CD8-positive, alpha-beta memory T cell (primary cell): Measurements from ENCODE around the gene SEMA4C. TPM values are rescaled to one million over a fixed set of nuclear protein-coding genes. Genes with fewer than 3 reads are reported as not detected.

Experiments
- CTCF ChIA-PET: fragments of 350-600 bp; sonication (Branson Sonifier 250); formaldehyde crosslinking; loops from one replicate; lab custom pipeline; 2021; ENCODE audit warnings: antibody characterized with exemption; lab: Charles Lee
- POLR2A ChIA-PET: fragments of 350-600 bp; sonication (Branson Sonifier 250); formaldehyde crosslinking; loops from one replicate; lab custom pipeline; 2021; ENCODE audit warnings: antibody characterized with exemption; lab: Charles Lee
- DNase-seq, 5 donors: peaks; one replicate each; pipeline versions ENCODE4 v3.0.0 to v3.0.0-alpha.2; 2020 to 2022; ENCODE audit warnings: mixed read lengths in 1 of 5
- H3K27ac ChIP-seq: one replicate; pipeline ENCODE4 v1.7.0; 2013; ENCODE audit warnings: low read depth, mild to moderate bottlenecking, low read length, moderate library complexity
- H3K27me3 ChIP-seq: 2 replicates; pipeline ENCODE4 v1.7.0; 2013; ENCODE audit warnings: low read length, mild to moderate bottlenecking; ENCODE audit not compliant: insufficient read depth, poor library complexity, severe bottlenecking
- H3K36me3 ChIP-seq: 2 replicates; pipeline ENCODE4 v1.7.0; 2013; ENCODE audit warnings: mild to moderate bottlenecking, low read length, moderate library complexity; ENCODE audit not compliant: insufficient read depth
- H3K4me1 ChIP-seq: 2 replicates; pipeline ENCODE4 v1.7.0; 2013; ENCODE audit warnings: mild to moderate bottlenecking, low read length, moderate library complexity; ENCODE audit not compliant: insufficient read depth
- H3K4me3 ChIP-seq: 2 replicates; pipeline ENCODE4 v1.7.0; 2013; ENCODE audit warnings: mild to moderate bottlenecking, low read length
- H3K9me3 ChIP-seq: 2 replicates; pipeline ENCODE4 v1.7.0; 2013; ENCODE audit warnings: mild to moderate bottlenecking, low read length
- H3K27ac Mint-ChIP-seq, 8 donors: one replicate each; pipeline ENCODE4 v1.8.0; 2020 to 2021; ENCODE audit warnings: mixed read lengths in 8 of 8, mild to moderate bottlenecking in 6 of 8, inconsistent platforms in 3 of 8, moderate library complexity in 3 of 8
- H3K27me3 Mint-ChIP-seq, 2 donors: one replicate each; pipeline ENCODE4 v1.8.0; 2020 to 2021; ENCODE audit warnings: mixed read lengths in 2 of 2, mild to moderate bottlenecking in 1 of 2, moderate library complexity in 1 of 2
- H3K36me3 Mint-ChIP-seq, 3 donors: one replicate each; pipeline ENCODE4 v1.8.0; 2020 to 2021; ENCODE audit warnings: mixed read lengths in 3 of 3, inconsistent platforms in 1 of 3, mild to moderate bottlenecking in 1 of 3
- H3K4me1 Mint-ChIP-seq, 3 donors: one replicate each; pipeline ENCODE4 v1.8.0; 2020 to 2021; ENCODE audit warnings: mixed read lengths in 3 of 3, inconsistent platforms in 1 of 3, mild to moderate bottlenecking in 1 of 3
- H3K4me3 Mint-ChIP-seq, 7 donors: one replicate each; pipeline ENCODE4 v1.8.0; 2020 to 2021; ENCODE audit warnings: mixed read lengths in 7 of 7, mild to moderate bottlenecking in 6 of 7, moderate library complexity in 4 of 7, inconsistent platforms in 2 of 7
- H3K9me3 Mint-ChIP-seq, 5 donors: one replicate each; pipeline ENCODE4 v1.8.0; 2020 to 2022; ENCODE audit warnings: mixed read lengths in 5 of 5, mild to moderate bottlenecking in 3 of 5, moderate library complexity in 2 of 5, inconsistent platforms in 1 of 5
- polyA plus RNA-seq: library from polyadenylated mRNA; unstranded; fragments of 300-500 nt; fragmentation: Illumina TruSeq; gene quantifications from one replicate; pipeline ENCODE4 v1.2.3, GENCODE V29; 2021
- total RNA-seq, 2 experiments: library from RNA; stranded (reverse); gene quantifications; one replicate each; pipeline ENCODE4 v1.2.3, GENCODE V29; 2021

SEMA4C gene
- total and polyA plus RNA-seq, 3 experiments from 2014 or later, result 7.1 to 18.7 (median 16.6) TPM

GRCh38 chr2:96878171-96878570 is 8.3 kb upstream of the SEMA4C start:
- Histone ChIP-seq H3K9me3 (no peaks in the 10 kb centered on the region), H3K36me3 (no peaks in the 10 kb centered on the region), H3K4me3 (no peak overlapping the region), H3K4me1 (peaks cover 21% of the 10 kb centered on the region), H3K27ac (no peak overlapping the region), H3K27me3 (no peaks in the 10 kb centered on the region)
- Mint-ChIP-seq H3K36me3 (no peaks in the 10 kb centered on the region), H3K27me3 (no peaks in the 10 kb centered on the region), H3K27ac (no peak overlapping the region), H3K4me3 (no peak overlapping the region), H3K9me3 (no peaks in the 10 kb centered on the region), H3K4me1 (peaks cover 9 to 35% (median 15%) of the 10 kb centered on the region in 3 donors)
- POLR2A ChIA-PET, result no interaction called here
- CTCF ChIA-PET, result interaction anchor here (1.2 to 1.3 kb wide), 2 partner anchors 10 to 20 kb away, joined by 3 to 4 read pairs; partner anchors contain the start of gene ANKRD39
- no peak for DNase-seq

GRCh38 chr2:96877631-96878092 is 7.8 kb upstream of the SEMA4C start:
- peaks cover 21% of the 10 kb centered on the region for H3K4me1 ChIP-seq
- Mint-ChIP-seq H3K4me1 (peaks cover 14 to 40% (median 15%) of the 10 kb centered on the region in 3 donors), H3K4me3 (no peak overlapping the region), H3K27ac (no peak overlapping the region), H3K9me3 (no peaks in the 10 kb centered on the region), H3K27me3 (no peaks in the 10 kb centered on the region), H3K36me3 (no peaks in the 10 kb centered on the region)
- H3K4me3 ChIP-seq, result no peak overlapping the region
- no peaks in the 10 kb centered on the region for H3K9me3 ChIP-seq
- POLR2A ChIA-PET, result no interaction called here
- H3K27ac ChIP-seq, result no peak overlapping the region
- H3K27me3 ChIP-seq, result no peaks in the 10 kb centered on the region
- DNase-seq, result no peak
- CTCF ChIA-PET, result interaction anchor here (1.2 to 1.5 kb wide), 3 partner anchors 9 to 73 kb away, joined by 3 to 6 read pairs (median 4); partner anchors contain the start of gene ANKRD39
- no peaks in the 10 kb centered on the region for H3K36me3 ChIP-seq

- H3K36me3 Mint-ChIP-seq, result no peaks in the 10 kb centered on the region
- no peak for DNase-seq
- H3K4me3 Mint-ChIP-seq, result no peak overlapping the region
- POLR2A ChIA-PET, result no interaction called here
- CTCF ChIA-PET, result interaction anchor here (1.2 to 1.5 kb wide), 3 partner anchors 9 to 73 kb away, joined by 3 to 6 read pairs (median 4); partner anchors contain the start of gene ANKRD39
- Histone ChIP-seq H3K4me1 (peaks cover 21% of the 10 kb centered on the region), H3K4me3 (no peak overlapping the region), H3K36me3 (no peaks in the 10 kb centered on the region), H3K27me3 (no peaks in the 10 kb centered on the region), H3K9me3 (no peaks in the 10 kb centered on the region), H3K27ac (no peak overlapping the region)
- peak overlapping the region in 2 of 8 donors; percentile 22 to 72 for H3K27ac Mint-ChIP-seq
- no peaks in the 10 kb centered on the region for H3K9me3 Mint-ChIP-seq
- no peaks in the 10 kb centered on the region for H3K27me3 Mint-ChIP-seq
- H3K4me1 Mint-ChIP-seq, result peaks cover 15 to 46% (median 19%) of the 10 kb centered on the region in 3 donors
These were observed 7.2 kb upstream of the SEMA4C start for GRCh38 chr2:96877042-96877451.

GRCh38 chr2:96876269-96877041 is 6.6 kb upstream of the SEMA4C start:
- Mint-ChIP-seq H3K27ac (peak overlapping the region in 4 of 8 donors; percentile 22 to 72 (median 46)), H3K27me3 (no peaks in the 10 kb centered on the region), H3K4me1 (peaks cover 15 to 46% (median 19%) of the 10 kb centered on the region in 3 donors), H3K4me3 (no peak overlapping the region), H3K9me3 (no peaks in the 10 kb centered on the region), H3K36me3 (no peaks in the 10 kb centered on the region)
- Histone ChIP-seq H3K27ac (no peak overlapping the region), H3K27me3 (no peaks in the 10 kb centered on the region), H3K9me3 (no peaks in the 10 kb centered on the region), H3K4me3 (no peak overlapping the region), H3K4me1 (peaks cover 17% of the 10 kb centered on the region), H3K36me3 (no peaks in the 10 kb centered on the region)
- no peak for DNase-seq
- ChIA-PET POLR2A (no interaction called here), CTCF (interaction anchor here (1.2 to 1.5 kb wide), 3 partner anchors 8 to 74 kb away, joined by 3 to 6 read pairs (median 3); partner anchors contain the start of gene ANKRD39)

GRCh38 chr2:96875498-96876268 is 5.8 kb upstream of the SEMA4C start:
- Mint-ChIP-seq H3K27me3 (no peaks in the 10 kb centered on the region), H3K4me1 (peaks cover 23 to 54% (median 27%) of the 10 kb centered on the region in 3 donors), H3K4me3 (no peak overlapping the region), H3K27ac (peak overlapping the region in 2 of 8 donors; percentile 71 to 77), H3K36me3 (no peaks in the 10 kb centered on the region), H3K9me3 (no peaks in the 10 kb centered on the region)
- Histone ChIP-seq H3K27me3 (no peaks in the 10 kb centered on the region), H3K36me3 (no peaks in the 10 kb centered on the region), H3K27ac (no peak overlapping the region), H3K9me3 (no peaks in the 10 kb centered on the region), H3K4me1 (peaks cover 24% of the 10 kb centered on the region), H3K4me3 (no peak overlapping the region)
- CTCF ChIA-PET, result interaction anchor here (1.2 to 1.6 kb wide), 2 partner anchors 17 to 64 kb away, joined by 3 read pairs; partner anchors contain the start of gene ANKRD39
- no peak for DNase-seq
- POLR2A ChIA-PET, result no interaction called here

GRCh38 chr2:96874198-96874831 is 4.4 kb upstream of the SEMA4C start:
- Mint-ChIP-seq H3K27ac (peak overlapping the region in 7 of 8 donors; percentile 19 to 95 (median 50)), H3K27me3 (no peaks in the 10 kb centered on the region), H3K4me3 (peak overlapping the region in 1 of 7 donors; percentile 43), H3K4me1 (peaks cover 26 to 58% (median 31%) of the 10 kb centered on the region in 3 donors), H3K9me3 (no peaks in the 10 kb centered on the region), H3K36me3 (peaks cover 0 to 5% (median 0%) of the 10 kb centered on the region in 3 donors)
- Histone ChIP-seq H3K4me3 (no peak overlapping the region), H3K27me3 (no peaks in the 10 kb centered on the region), H3K36me3 (no peaks in the 10 kb centered on the region), H3K9me3 (no peaks in the 10 kb centered on the region), H3K4me1 (peaks cover 29% of the 10 kb centered on the region), H3K27ac (no peak overlapping the region)
- ChIA-PET POLR2A (no interaction called here), CTCF (interaction anchor here (1.1 to 2.2 kb wide), 3 partner anchors 17 to 66 kb away, joined by 3 to 12 read pairs (median 4); partner anchors contain the start of gene ANKRD39)
- DNase-seq, result no peak

- no peaks in the 10 kb centered on the region for H3K27me3 Mint-ChIP-seq
- Histone ChIP-seq H3K36me3 (no peaks in the 10 kb centered on the region), H3K27me3 (no peaks in the 10 kb centered on the region), H3K4me3 (no peak overlapping the region), H3K27ac (no peak overlapping the region), H3K4me1 (peaks cover 29% of the 10 kb centered on the region), H3K9me3 (no peaks in the 10 kb centered on the region)
- no peaks in the 10 kb centered on the region for H3K9me3 Mint-ChIP-seq
- no peak for DNase-seq
- peak overlapping the region in 3 of 8 donors; percentile 19 to 89 (median 66) for H3K27ac Mint-ChIP-seq
- peaks cover 26 to 58% (median 31%) of the 10 kb centered on the region in 3 donors for H3K4me1 Mint-ChIP-seq
- H3K4me3 Mint-ChIP-seq, result peak overlapping the region in 1 of 7 donors; percentile 78
- CTCF ChIA-PET, result interaction anchor here (1.1 to 2.2 kb wide), 3 partner anchors 16 to 77 kb away, joined by 4 to 12 read pairs (median 11); partner anchors contain the start of gene ANKRD39
- H3K36me3 Mint-ChIP-seq, result peaks cover 0 to 5% (median 0%) of the 10 kb centered on the region in 3 donors
- POLR2A ChIA-PET, result interaction anchor here (0.9 kb wide), 1 partner anchor 51 kb away, joined by 3 read pairs; no protein-coding TSS in a partner anchor
These were observed 3.8 kb upstream of the SEMA4C start for GRCh38 chr2:96873651-96874096.
